Trophoblast cell (in vitro differentiated cells and primary cell): ENCODE data around the gene NCOA3.

Source experiments
- DNase-seq, 2 donors: peaks; one replicate each; pipeline ENCODE4 v3.0.0-alpha.2; 2016
- H2AFZ ChIP-seq: 2 replicates; pipeline ENCODE4 v1.6.1; 2013; ENCODE audit warnings: low read length, moderate library complexity, mild to moderate bottlenecking; ENCODE audit not compliant: insufficient read depth, poor library complexity
- H2AK5ac ChIP-seq: 2 replicates; pipeline ENCODE4 v1.6.1; 2013; ENCODE audit warnings: mild to moderate bottlenecking, low read length
- H2BK120ac ChIP-seq: 2 replicates; pipeline ENCODE4 v1.6.1; 2013; ENCODE audit warnings: low read length, mild to moderate bottlenecking, moderate library complexity; ENCODE audit not compliant: insufficient read depth, poor library complexity
- H2BK12ac ChIP-seq: 2 replicates; pipeline ENCODE4 v1.6.1; 2013; ENCODE audit warnings: mild to moderate bottlenecking, low read length, moderate library complexity
- H2BK5ac ChIP-seq: 2 replicates; pipeline ENCODE4 v1.6.1; 2013; ENCODE audit warnings: low read length, low read depth, moderate library complexity, mild to moderate bottlenecking; ENCODE audit not compliant: poor library complexity
- H3K14ac ChIP-seq: 2 replicates; pipeline ENCODE4 v1.6.1; 2013; ENCODE audit warnings: mild to moderate bottlenecking, low read length
- H3K18ac ChIP-seq: 2 replicates; pipeline ENCODE4 v1.6.1; 2013; ENCODE audit warnings: mild to moderate bottlenecking, low read length
- H3K23ac ChIP-seq: 2 replicates; pipeline ENCODE4 v1.6.1; 2013; ENCODE audit warnings: low read length
- H3K27ac ChIP-seq: 2 replicates; pipeline ENCODE4 v1.5.1; 2013; ENCODE audit warnings: low read depth, mild to moderate bottlenecking, inconsistent platforms, low read length, moderate library complexity
- H3K27me3 ChIP-seq: 2 replicates; pipeline ENCODE4 v1.6.1; 2013; ENCODE audit warnings: inconsistent platforms, mild to moderate bottlenecking, low read length, moderate library complexity; ENCODE audit not compliant: insufficient read depth
- H3K36me3 ChIP-seq, 2 experiments: 1 replicate in 1 of 2; 2 replicates in 1 of 2; pipeline ENCODE4 v1.6.1; 2013; ENCODE audit warnings: low read length in 2 of 2, mild to moderate bottlenecking in 2 of 2, moderate library complexity in 1 of 2; ENCODE audit not compliant: insufficient read depth in 2 of 2, control insufficient read depth in 1 of 2
- H3K4ac ChIP-seq: 2 replicates; pipeline ENCODE4 v1.6.1; 2013; ENCODE audit warnings: low read depth, mild to moderate bottlenecking, low read length, moderate library complexity
- H3K4me1 ChIP-seq, 2 experiments: 1 replicate in 1 of 2; 2 replicates in 1 of 2; pipeline ENCODE4 v1.6.1; 2013; ENCODE audit warnings: low read length in 2 of 2, mild to moderate bottlenecking in 2 of 2, moderate library complexity in 1 of 2; ENCODE audit not compliant: insufficient read depth in 2 of 2, control insufficient read depth in 1 of 2
- H3K4me2 ChIP-seq: 2 replicates; pipeline ENCODE4 v1.6.1; 2013; ENCODE audit warnings: inconsistent platforms, mild to moderate bottlenecking, low read length, moderate library complexity
- H3K4me3 ChIP-seq: 2 replicates; pipeline ENCODE4 v1.5.1; 2013; ENCODE audit warnings: mild to moderate bottlenecking, low read depth, low read length, inconsistent platforms
- H3K79me1 ChIP-seq: one replicate; pipeline ENCODE4 v1.6.1; 2013; ENCODE audit warnings: low read length
- H3K79me2 ChIP-seq: 2 replicates; pipeline ENCODE4 v1.6.1; 2013; ENCODE audit warnings: low read length, mild to moderate bottlenecking; ENCODE audit not compliant: control insufficient read depth, insufficient read depth, poor library complexity
- H3K9ac ChIP-seq: 2 replicates; pipeline ENCODE4 v1.6.1; 2013; ENCODE audit warnings: mild to moderate bottlenecking, low read length
- H3K9me3 ChIP-seq: 2 replicates; pipeline ENCODE4 v1.6.1; 2013; ENCODE audit warnings: low read depth, mild to moderate bottlenecking, control low read depth, inconsistent platforms, low read length; ENCODE audit not compliant: insufficient read depth
- H4K12ac ChIP-seq: 2 replicates; pipeline ENCODE4 v1.6.1; 2013; ENCODE audit warnings: low read depth, mild to moderate bottlenecking, low read length, moderate library complexity
- H4K8ac ChIP-seq: 2 replicates; pipeline ENCODE4 v1.6.1; 2013; ENCODE audit warnings: low read depth, mild to moderate bottlenecking, low read length, moderate library complexity
- H4K91ac ChIP-seq: one replicate; pipeline ENCODE4 v1.6.1; 2013; ENCODE audit warnings: low read depth, mild to moderate bottlenecking, low read length, moderate library complexity
- WGBS: extraction: QIAGEN DNeasy Blood & Tissue Kit; methylation state at CpG from one replicate; pipeline ENCODE4 v1.1.7; 2013; ENCODE audit warnings: missing lambda C conversion rate; ENCODE audit not compliant: insufficient read length, insufficient coverage; ENCODE audit errors: extremely low coverage; 5-methylcytosine and 5-hydroxymethylcytosine counted together

NCOA3 gene

GRCh38 chr20:47543006-47543431 lies 41.3 kb downstream of the NCOA3 start:
- Histone ChIP-seq H2BK5ac (no peak overlapping the region), H3K4ac (peak overlapping the region; percentile 55), H3K4me2 (no peak overlapping the region), H3K27me3 (no peaks in the 10 kb centered on the region), H3K4me3 (no peak overlapping the region), H3K23ac (no peak overlapping the region), H3K79me1 (no peaks in the 10 kb centered on the region), H2AK5ac (no peak overlapping the region), H4K8ac (no peak overlapping the region), H3K18ac (no peak overlapping the region), H4K91ac (no peak overlapping the region), H2AFZ (no peak overlapping the region), H3K9me3 (no peaks in the 10 kb centered on the region), H3K27ac (no peak overlapping the region), H3K14ac (no peak overlapping the region), H3K4me1 (peaks cover 3 to 7% of the 10 kb centered on the region in 2 experiments), H3K36me3 (no peaks in the 10 kb centered on the region), H3K79me2 (peaks cover 4% of the 10 kb centered on the region), H4K12ac (no peak overlapping the region), H2BK120ac (no peak overlapping the region), H3K9ac (no peak overlapping the region), H2BK12ac (no peak overlapping the region)
- DNase-seq: no peak
- no CpG with 5 or more reads among the region's 1 CpG for WGBS

- no peaks in the 10 kb centered on the region for H3K27me3 ChIP-seq
- H4K12ac ChIP-seq: no peak overlapping the region
- WGBS: no CpG with 5 or more reads among the region's 2 CpGs
- H2AFZ ChIP-seq: no peak overlapping the region
- H3K9me3 ChIP-seq: no peaks in the 10 kb centered on the region
- peaks cover 1% of the 10 kb centered on the region for H3K79me2 ChIP-seq
- peaks cover 0 to 3% of the 10 kb centered on the region in 2 experiments for H3K36me3 ChIP-seq
- no peak overlapping the region for H4K91ac ChIP-seq
- H2BK12ac ChIP-seq: no peak overlapping the region
- H2AK5ac ChIP-seq: no peak overlapping the region
- peaks cover 3 to 7% of the 10 kb centered on the region in 2 experiments for H3K4me1 ChIP-seq
- no peak for DNase-seq
- no peak overlapping the region for H3K18ac ChIP-seq
- H3K14ac ChIP-seq: no peak overlapping the region
- no peak overlapping the region for H3K4me2 ChIP-seq
- H4K8ac ChIP-seq: no peak overlapping the region
- H2BK5ac ChIP-seq: no peak overlapping the region
- H3K79me1 ChIP-seq: no peaks in the 10 kb centered on the region
- H3K4me3 ChIP-seq: no peak overlapping the region
- no peak overlapping the region for H3K4ac ChIP-seq
- no peak overlapping the region for H2BK120ac ChIP-seq
- H3K27ac ChIP-seq: no peak overlapping the region
- H3K23ac ChIP-seq: no peak overlapping the region
- H3K9ac ChIP-seq: no peak overlapping the region
Measured at GRCh38 chr20:47544240-47544639, 42.6 kb downstream of the NCOA3 start.

GRCh38 chr20:47544852-47545251 lies 43.2 kb downstream of the NCOA3 start:
- H3K79me1 ChIP-seq: no peaks in the 10 kb centered on the region
- H2BK5ac ChIP-seq: no peak overlapping the region
- no peaks in the 10 kb centered on the region for H3K27me3 ChIP-seq
- no peak overlapping the region for H2AFZ ChIP-seq
- no peak overlapping the region for H2AK5ac ChIP-seq
- no peaks in the 10 kb centered on the region for H3K9me3 ChIP-seq
- H3K27ac ChIP-seq: no peak overlapping the region
- H3K79me2 ChIP-seq: peaks cover 1% of the 10 kb centered on the region
- H3K14ac ChIP-seq: no peak overlapping the region
- no CpG with 5 or more reads among the region's 2 CpGs for WGBS
- no peak overlapping the region for H3K9ac ChIP-seq
- H3K36me3 ChIP-seq: peaks cover 0 to 3% of the 10 kb centered on the region in 2 experiments
- peaks cover 3 to 7% of the 10 kb centered on the region in 2 experiments for H3K4me1 ChIP-seq
- peak in 1 of 2 donors; percentile 51 for DNase-seq
- H3K18ac ChIP-seq: no peak overlapping the region
- no peak overlapping the region for H3K4me3 ChIP-seq
- H3K4ac ChIP-seq: no peak overlapping the region
- no peak overlapping the region for H3K4me2 ChIP-seq
- H4K8ac ChIP-seq: no peak overlapping the region
- H3K23ac ChIP-seq: no peak overlapping the region
- no peak overlapping the region for H2BK120ac ChIP-seq
- H4K91ac ChIP-seq: no peak overlapping the region
- H4K12ac ChIP-seq: no peak overlapping the region
- H2BK12ac ChIP-seq: no peak overlapping the region

- Histone ChIP-seq H3K79me2 (peaks cover 1% of the 10 kb centered on the region), H3K79me1 (no peaks in the 10 kb centered on the region), H3K4me1 (peaks cover 3 to 7% of the 10 kb centered on the region in 2 experiments), H3K4ac (peak overlapping the region; percentile 77), H4K8ac (no peak overlapping the region), H2BK5ac (no peak overlapping the region), H3K9me3 (no peaks in the 10 kb centered on the region), H2BK120ac (no peak overlapping the region), H4K91ac (no peak overlapping the region), H2AFZ (no peak overlapping the region), H3K23ac (no peak overlapping the region), H2BK12ac (no peak overlapping the region), H3K36me3 (peaks cover 0 to 3% of the 10 kb centered on the region in 2 experiments), H3K4me2 (no peak overlapping the region), H3K18ac (no peak overlapping the region), H3K27me3 (no peaks in the 10 kb centered on the region), H3K14ac (no peak overlapping the region), H3K9ac (no peak overlapping the region), H2AK5ac (no peak overlapping the region), H3K4me3 (no peak overlapping the region), H4K12ac (no peak overlapping the region), H3K27ac (no peak overlapping the region)
- DNase-seq: peak in 1 of 2 donors; percentile 33
- no CpG with 5 or more reads among the region's 4 CpGs for WGBS
Measured at GRCh38 chr20:47545499-47545898, 43.8 kb downstream of the NCOA3 start.
